Transverse colon (tissue), 4 donors: ENCODE measurements around the gene SAGE1. TPM values are rescaled to one million over a fixed set of nuclear protein-coding genes. Genes with fewer than 3 reads are reported as not detected.
"Not testable (repeated sequence)": the region's sequence is repeated elsewhere in the genome, so short reads cannot be mapped to it uniquely, and the experiment has no call there.

Experiments used
- DNase-seq: peaks from one replicate; pipeline ENCODE4 v3.0.0-alpha.2; 2019
- H3K27ac ChIP-seq, 4 donors: fragments of 200-600 bp; sonication (generic); 2 replicates each; pipeline ENCODE4 v1.5.1; 2016 to 2018; ENCODE audit warnings: inconsistent platforms in 4 of 4
- H3K27me3 ChIP-seq: fragments of 200-600 bp; sonication (generic); 2 replicates; pipeline ENCODE4 v1.5.1; 2017; ENCODE audit warnings: inconsistent platforms
- H3K36me3 ChIP-seq, 4 donors: fragments of 200-600 bp; sonication (generic); 2 replicates each; pipeline ENCODE4 v1.5.1; 2017 to 2019; ENCODE audit warnings: inconsistent platforms in 4 of 4
- H3K4me1 ChIP-seq, 4 donors: fragments of 200-600 bp; sonication (generic); 2 replicates each; pipeline ENCODE4 v1.5.1; 2017 to 2020; ENCODE audit warnings: inconsistent platforms in 4 of 4
- H3K4me3 ChIP-seq, 4 donors: fragments of 200-600 bp; sonication (generic); 1 replicate in 1 of 4; 2 replicates in 3 of 4; pipeline versions ENCODE4 v1.5.1 to v1.6.1; 2017 to 2019; ENCODE audit warnings: inconsistent platforms in 4 of 4
- H3K9me3 ChIP-seq, 2 donors: fragments of 200-600 bp; sonication (generic); 2 replicates each; pipeline ENCODE4 v1.5.1; 2017 to 2019; ENCODE audit warnings: inconsistent platforms in 2 of 2
- EP300 ChIP-seq: sonication (generic); formaldehyde crosslinking; IDR thresholded peaks from one replicate; pipeline ENCODE4 v1.6.1; 2017; ENCODE audit warnings: antibody characterized with exemption, low read depth
- POLR2A ChIP-seq: fragments of 450-650 bp; IDR thresholded peaks from one replicate; pipeline ENCODE4 v1.6.1; 2016; ENCODE audit warnings: antibody characterized with exemption, mild to moderate bottlenecking, moderate library complexity
- POLR2AphosphoS5 ChIP-seq, 3 donors: sonication (generic); formaldehyde crosslinking; IDR thresholded peaks; one replicate each; pipeline ENCODE4 v1.6.1; 2016; ENCODE audit warnings: antibody characterized with exemption in 3 of 3
- WGBS, 2 donors: methylation state at CpG; one replicate each; pipeline ENCODE4 v1.1.5; 2018; ENCODE audit warnings: low coverage in 1 of 2; 5-methylcytosine and 5-hydroxymethylcytosine counted together
- in situ Hi-C, 4 donors: fragments of 200-750 bp; cut with MboI; loops; one replicate each; pipeline versions ENCODE4 v1.15.0 to v1.15.1; 2017; ENCODE audit warnings: low sequenced_read_pairs in 3 of 4, low pct_ligation_motif_present in 1 of 4, low pct_unique_long_range_greater_than_20kb in 1 of 4
- intact Hi-C: fragments of 100-400 bp; cut with DNase I; formaldehyde crosslinking; loops from one replicate; pipeline ENCODE4 v1.15.1; 2023; ENCODE audit warnings: low total_unique reads
- total RNA-seq, 4 donors: library from RNA; depleted of rRNA; stranded (reverse); fragments of >200 nt; gene quantifications; one replicate each; pipeline ENCODE4 v1.1.0, GENCODE V29; 2016
- TF ChIP-seq, protein P1 (sequence below), 5 experiments: fragments of 200-600 bp in 3 of 5; fragments of 450-650 bp in 2 of 5; sonication (generic) in 3 of 5; IDR thresholded peaks; 1 replicate in 2 of 5; 2 replicates in 3 of 5; pipeline ENCODE4 v1.5.1; 2016 to 2017; ENCODE audit warnings: antibody characterized with exemption in 5 of 5, inconsistent platforms in 3 of 5, mild to moderate bottlenecking in 2 of 5, moderate library complexity in 1 of 5

The SAGE1 gene, protein sequence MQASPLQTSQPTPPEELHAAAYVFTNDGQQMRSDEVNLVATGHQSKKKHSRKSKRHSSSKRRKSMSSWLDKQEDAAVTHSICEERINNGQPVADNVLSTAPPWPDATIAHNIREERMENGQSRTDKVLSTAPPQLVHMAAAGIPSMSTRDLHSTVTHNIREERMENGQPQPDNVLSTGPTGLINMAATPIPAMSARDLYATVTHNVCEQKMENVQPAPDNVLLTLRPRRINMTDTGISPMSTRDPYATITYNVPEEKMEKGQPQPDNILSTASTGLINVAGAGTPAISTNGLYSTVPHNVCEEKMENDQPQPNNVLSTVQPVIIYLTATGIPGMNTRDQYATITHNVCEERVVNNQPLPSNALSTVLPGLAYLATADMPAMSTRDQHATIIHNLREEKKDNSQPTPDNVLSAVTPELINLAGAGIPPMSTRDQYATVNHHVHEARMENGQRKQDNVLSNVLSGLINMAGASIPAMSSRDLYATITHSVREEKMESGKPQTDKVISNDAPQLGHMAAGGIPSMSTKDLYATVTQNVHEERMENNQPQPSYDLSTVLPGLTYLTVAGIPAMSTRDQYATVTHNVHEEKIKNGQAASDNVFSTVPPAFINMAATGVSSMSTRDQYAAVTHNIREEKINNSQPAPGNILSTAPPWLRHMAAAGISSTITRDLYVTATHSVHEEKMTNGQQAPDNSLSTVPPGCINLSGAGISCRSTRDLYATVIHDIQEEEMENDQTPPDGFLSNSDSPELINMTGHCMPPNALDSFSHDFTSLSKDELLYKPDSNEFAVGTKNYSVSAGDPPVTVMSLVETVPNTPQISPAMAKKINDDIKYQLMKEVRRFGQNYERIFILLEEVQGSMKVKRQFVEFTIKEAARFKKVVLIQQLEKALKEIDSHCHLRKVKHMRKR
- not detected for total RNA-seq

DNA sequence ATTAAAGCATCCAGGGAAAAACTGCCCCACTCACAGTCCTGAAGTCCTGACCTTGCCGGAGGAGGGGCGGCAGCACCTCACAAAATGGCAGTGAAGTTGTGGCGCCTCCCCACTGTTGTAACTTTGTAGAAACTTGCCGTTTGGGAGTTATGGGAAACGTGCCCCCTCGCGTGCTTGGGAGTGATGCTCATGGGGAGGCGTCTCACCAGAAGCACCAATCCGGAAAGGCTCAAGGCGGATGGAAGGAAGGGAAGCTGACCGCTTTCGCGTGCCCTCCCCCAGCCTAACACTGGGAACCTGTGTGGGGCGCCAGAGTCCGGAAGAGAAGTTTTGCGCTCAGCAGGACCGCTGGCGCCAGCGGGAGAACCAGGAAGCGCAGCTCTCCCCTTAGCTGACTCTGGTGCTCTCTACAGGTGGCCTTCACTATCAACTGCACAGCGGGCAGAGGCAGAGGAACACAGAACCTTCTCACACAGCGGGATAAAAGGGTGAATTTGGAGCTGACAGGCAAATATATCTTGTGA is at the start of gene SAGE1, which contains the start of gene CT45A10:
Gene SAGE1, plus strand, starts transcription at position 423 of the 524 bp plus-strand sequence. CDS start 2,527 bp downstream, outside the sequence.
Gene CT45A10, minus strand, starts transcription at position 151 of the 524 bp plus-strand sequence. CDS start 8,100 bp downstream, outside the sequence.
- in situ Hi-C loops = no loop called here
- Histone ChIP-seq H3K27me3 (no peaks in the 10 kb centered on the region), H3K4me1 (no peaks in the 10 kb centered on the region), H3K9me3 (no peaks in the 10 kb centered on the region), H3K4me3 (no peak within 1 kb of the TSS), H3K36me3 (no peaks in the 10 kb centered on the region), H3K27ac (no peak within 1 kb of the TSS)
- intact Hi-C loops = no loop called here
- whole genome bisulfite sequencing, 2 donors = 86% methylated on average over 22 of the region's 22 CpGs; no CpG with 5 or more reads in 1 of the 2 donors
- no peak for DNase-seq
- TF ChIP-seq POLR2AphosphoS5 (IDR thresholded peaks at IDR 0.05) = no peak
- no peak for TF ChIP-seq EP300
- no peak for TF ChIP-seq POLR2A
- TF ChIP-seq, protein P1, sequence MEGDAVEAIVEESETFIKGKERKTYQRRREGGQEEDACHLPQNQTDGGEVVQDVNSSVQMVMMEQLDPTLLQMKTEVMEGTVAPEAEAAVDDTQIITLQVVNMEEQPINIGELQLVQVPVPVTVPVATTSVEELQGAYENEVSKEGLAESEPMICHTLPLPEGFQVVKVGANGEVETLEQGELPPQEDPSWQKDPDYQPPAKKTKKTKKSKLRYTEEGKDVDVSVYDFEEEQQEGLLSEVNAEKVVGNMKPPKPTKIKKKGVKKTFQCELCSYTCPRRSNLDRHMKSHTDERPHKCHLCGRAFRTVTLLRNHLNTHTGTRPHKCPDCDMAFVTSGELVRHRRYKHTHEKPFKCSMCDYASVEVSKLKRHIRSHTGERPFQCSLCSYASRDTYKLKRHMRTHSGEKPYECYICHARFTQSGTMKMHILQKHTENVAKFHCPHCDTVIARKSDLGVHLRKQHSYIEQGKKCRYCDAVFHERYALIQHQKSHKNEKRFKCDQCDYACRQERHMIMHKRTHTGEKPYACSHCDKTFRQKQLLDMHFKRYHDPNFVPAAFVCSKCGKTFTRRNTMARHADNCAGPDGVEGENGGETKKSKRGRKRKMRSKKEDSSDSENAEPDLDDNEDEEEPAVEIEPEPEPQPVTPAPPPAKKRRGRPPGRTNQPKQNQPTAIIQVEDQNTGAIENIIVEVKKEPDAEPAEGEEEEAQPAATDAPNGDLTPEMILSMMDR (IDR thresholded peaks at IDR 0.05) = no peak

DNA sequence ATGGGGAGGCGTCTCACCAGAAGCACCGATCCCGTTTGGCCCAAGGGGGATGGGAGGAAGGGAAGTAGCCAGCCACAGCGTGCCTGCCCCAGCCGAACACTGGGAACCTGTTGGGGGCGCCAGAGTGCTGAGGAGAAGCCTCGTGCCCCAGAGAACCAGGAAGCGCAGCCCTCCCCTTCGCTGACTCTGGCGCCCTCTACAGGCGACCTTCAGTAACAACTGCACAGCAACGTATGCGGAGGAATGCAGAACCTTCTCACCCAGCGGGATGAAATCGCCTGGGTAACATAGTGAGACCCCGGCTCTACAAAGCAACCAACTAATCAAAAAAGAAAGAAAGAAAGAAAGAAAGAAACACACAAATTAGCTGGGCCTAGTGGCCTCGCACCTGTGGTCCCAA is 39.1 kb upstream of the SAGE1 start, which contains the start of gene CT45A8:
Gene CT45A8, minus strand, starts transcription at position 101 of the 400 bp plus-strand sequence. CDS start 3,755 bp downstream, outside the sequence.
- H3K27me3 ChIP-seq, DNase-seq, in situ Hi-C loops, H3K4me1 ChIP-seq, H3K9me3 ChIP-seq, intact Hi-C loops, H3K27ac ChIP-seq, H3K36me3 ChIP-seq, H3K4me3 ChIP-seq: not testable (repeated sequence)
- WGBS, 2 donors = no CpG with 5 or more reads among the region's 17 CpGs

DNA sequence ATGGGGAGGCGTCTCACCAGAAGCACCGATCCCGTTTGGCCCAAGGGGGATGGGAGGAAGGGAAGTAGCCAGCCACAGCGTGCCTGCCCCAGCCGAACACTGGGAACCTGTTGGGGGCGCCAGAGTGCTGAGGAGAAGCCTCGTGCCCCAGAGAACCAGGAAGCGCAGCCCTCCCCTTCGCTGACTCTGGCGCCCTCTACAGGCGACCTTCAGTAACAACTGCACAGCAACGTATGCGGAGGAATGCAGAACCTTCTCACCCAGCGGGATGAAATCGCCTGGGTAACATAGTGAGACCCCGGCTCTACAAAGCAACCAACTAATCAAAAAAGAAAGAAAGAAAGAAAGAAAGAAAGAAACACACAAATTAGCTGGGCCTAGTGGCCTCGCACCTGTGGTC is 21.8 kb upstream of the SAGE1 start, which contains the start of gene CT45A9:
Gene CT45A9, minus strand, starts transcription at position 101 of the 400 bp plus-strand sequence. CDS start 3,751 bp downstream, outside the sequence.
- DNase-seq, intact Hi-C loops, H3K27ac ChIP-seq, H3K27me3 ChIP-seq, H3K4me1 ChIP-seq, in situ Hi-C loops, H3K9me3 ChIP-seq, H3K4me3 ChIP-seq, H3K36me3 ChIP-seq: not testable (repeated sequence)
- no CpG with 5 or more reads among the region's 17 CpGs for WGBS, 2 donors

DNA sequence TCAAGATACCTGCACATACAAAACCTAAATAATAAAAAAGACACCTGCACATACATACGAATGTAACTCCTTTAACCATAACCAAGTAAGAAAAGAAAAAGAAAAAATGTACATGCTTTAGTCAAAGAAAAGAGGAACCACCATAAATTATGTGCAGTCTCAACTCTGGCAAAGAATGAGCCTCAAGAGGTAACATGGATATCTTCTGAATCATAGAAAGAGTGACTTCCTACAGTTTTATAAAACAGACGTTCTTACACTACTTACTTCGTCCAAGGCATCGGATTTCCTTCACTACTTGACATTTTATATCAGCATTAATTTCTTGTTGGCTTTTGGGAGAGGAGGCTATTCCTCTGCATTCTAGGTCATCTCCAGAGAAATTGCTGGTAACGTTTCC is 10.8 kb upstream of the SAGE1 start:
- DNase-seq, H3K27ac ChIP-seq, intact Hi-C loops, H3K4me3 ChIP-seq, H3K27me3 ChIP-seq, H3K9me3 ChIP-seq, H3K4me1 ChIP-seq, H3K36me3 ChIP-seq, in situ Hi-C loops: not testable (repeated sequence)
- WGBS, 2 donors = 48 to 69% methylated on average over 3 to 5 of the region's 5 CpGs

DNA sequence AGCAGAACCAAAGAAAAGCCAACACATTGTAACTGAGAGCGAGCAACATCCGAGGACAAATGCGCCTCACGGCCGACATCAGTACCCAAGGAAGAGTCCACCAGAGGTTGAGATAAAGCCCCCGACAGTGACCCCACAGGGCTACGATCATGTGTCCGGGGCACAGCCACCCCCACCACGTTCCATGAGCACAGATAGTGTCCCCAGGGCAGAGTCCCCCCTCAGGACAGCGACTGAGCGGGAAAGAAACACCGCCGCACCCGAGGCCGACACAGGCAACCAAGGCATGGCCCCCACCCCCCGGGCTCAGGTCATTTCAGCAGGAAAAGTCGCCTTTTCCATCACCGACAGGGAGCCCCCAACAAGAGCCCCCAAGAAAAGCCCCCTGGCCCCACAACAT is 5.3 kb upstream of the SAGE1 start:
- H3K9me3 ChIP-seq, intact Hi-C loops, H3K36me3 ChIP-seq, H3K27ac ChIP-seq, H3K4me1 ChIP-seq, H3K27me3 ChIP-seq, DNase-seq, in situ Hi-C loops, H3K4me3 ChIP-seq: not testable (repeated sequence)
- WGBS, 2 donors = 93% methylated on average over 12 of the region's 18 CpGs; no CpG with 5 or more reads in 1 of the 2 donors

DNA sequence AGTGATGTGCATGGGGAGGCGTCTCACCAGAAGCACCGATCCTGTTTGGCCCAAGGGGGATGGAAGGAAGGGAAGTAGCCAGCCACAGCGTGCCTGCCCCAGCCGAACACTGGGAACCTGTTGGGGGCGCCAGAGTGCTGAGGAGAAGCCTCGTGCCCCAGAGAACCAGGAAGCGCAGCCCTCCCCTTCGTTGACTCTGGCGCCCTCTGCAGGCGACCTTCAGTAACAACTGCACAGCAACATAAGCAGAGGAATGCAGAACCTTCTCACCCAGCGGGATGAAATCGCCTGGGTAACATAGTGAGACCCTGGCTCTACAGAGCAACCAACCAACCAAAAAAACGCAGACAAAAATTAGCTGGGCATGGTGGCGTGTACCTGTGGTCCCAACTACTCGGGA is 4.5 kb upstream of the SAGE1 start:
- H3K36me3 ChIP-seq, in situ Hi-C loops, H3K27ac ChIP-seq, H3K4me3 ChIP-seq, H3K27me3 ChIP-seq, H3K9me3 ChIP-seq, H3K4me1 ChIP-seq, intact Hi-C loops, DNase-seq: not testable (repeated sequence)
- 67 to 90% methylated on average over 2 to 14 of the region's 15 CpGs for WGBS, 2 donors
